Mesenchymal stem cell (in vitro differentiated cells and primary cell): Measurements from ENCODE around the gene A1BG.
A peak's percentile ranks its signal among the peaks of the same experiment; 100 is the strongest.
"Not testable (repeated sequence)": the region's sequence is repeated elsewhere in the genome, so short reads cannot be mapped to it uniquely, and the experiment has no call there.

Experiments used
- DNase-seq: peaks from one replicate; pipeline ENCODE4 v3.0.0-alpha.2; 2013
- H2AFZ ChIP-seq: one replicate; pipeline ENCODE4 v1.6.1; 2013; ENCODE audit warnings: low read depth, mild to moderate bottlenecking, control low read depth, inconsistent platforms, low read length, moderate library complexity
- H2AK5ac ChIP-seq: 2 replicates; pipeline ENCODE4 v1.6.1; 2013; ENCODE audit warnings: low read length, moderate library complexity, mild to moderate bottlenecking, inconsistent platforms; ENCODE audit not compliant: severe bottlenecking
- H2BK120ac ChIP-seq: one replicate; pipeline ENCODE4 v1.6.1; 2013; ENCODE audit warnings: low read depth, mild to moderate bottlenecking, inconsistent platforms, low read length, moderate library complexity
- H2BK12ac ChIP-seq, 2 experiments: one replicate each; pipeline ENCODE4 v1.6.1; 2013; ENCODE audit warnings: inconsistent platforms in 2 of 2, low read length in 2 of 2, mild to moderate bottlenecking in 2 of 2, moderate library complexity in 2 of 2, control low read depth in 1 of 2
- H2BK15ac ChIP-seq: one replicate; pipeline ENCODE4 v1.6.1; 2013; ENCODE audit warnings: mild to moderate bottlenecking, low read depth, inconsistent platforms; ENCODE audit not compliant: poor library complexity, severe bottlenecking
- H2BK5ac ChIP-seq: 2 replicates; pipeline ENCODE4 v1.6.1; 2013; ENCODE audit warnings: low read depth, mild to moderate bottlenecking, low read length, control low read depth, inconsistent platforms; ENCODE audit not compliant: poor library complexity, severe bottlenecking
- H3K14ac ChIP-seq, 2 experiments: one replicate each; pipeline ENCODE4 v1.6.1; 2013; ENCODE audit warnings: inconsistent platforms in 2 of 2, low read length in 2 of 2, control low read depth in 1 of 2, mild to moderate bottlenecking in 1 of 2, moderate library complexity in 1 of 2
- H3K18ac ChIP-seq, 2 experiments: one replicate each; pipeline ENCODE4 v1.6.1; 2013; ENCODE audit warnings: inconsistent platforms in 2 of 2, low read length in 2 of 2, control low read depth in 1 of 2, low read depth in 1 of 2, mild to moderate bottlenecking in 1 of 2
- H3K23ac ChIP-seq, 2 experiments: one replicate each; pipeline ENCODE4 v1.6.1; 2013; ENCODE audit warnings: inconsistent platforms in 2 of 2, low read length in 2 of 2, mild to moderate bottlenecking in 2 of 2, moderate library complexity in 2 of 2, control low read depth in 1 of 2
- H3K27ac ChIP-seq: 2 replicates; pipeline ENCODE4 v1.5.1; 2013; ENCODE audit warnings: mild to moderate bottlenecking, moderate library complexity, low read length, control low read depth, inconsistent platforms; ENCODE audit not compliant: poor library complexity, severe bottlenecking
- H3K27me3 ChIP-seq, 2 experiments: 2 replicates each; pipeline versions ENCODE4 v1.6.1 to v1.7.0; 2013; ENCODE audit warnings: low read length in 2 of 2, mild to moderate bottlenecking in 2 of 2, moderate library complexity in 2 of 2, control low read depth in 1 of 2, inconsistent platforms in 1 of 2; ENCODE audit not compliant: control insufficient read depth in 1 of 2, insufficient read depth in 1 of 2
- H3K36me3 ChIP-seq, 2 experiments: 2 replicates each; pipeline versions ENCODE4 v1.6.1 to v1.7.0; 2013; ENCODE audit warnings: low read length in 2 of 2, control low read depth in 1 of 2, inconsistent platforms in 1 of 2, low read depth in 1 of 2, mild to moderate bottlenecking in 1 of 2; ENCODE audit not compliant: insufficient read depth in 2 of 2, control insufficient read depth in 1 of 2
- H3K4ac ChIP-seq, 2 experiments: one replicate each; pipeline ENCODE4 v1.6.1; 2013; ENCODE audit warnings: inconsistent platforms in 2 of 2, low read length in 2 of 2, mild to moderate bottlenecking in 2 of 2, moderate library complexity in 2 of 2, control low read depth in 1 of 2, low read depth in 1 of 2
- H3K4me1 ChIP-seq: 2 replicates; pipeline ENCODE4 v1.6.1; 2013; ENCODE audit warnings: low read depth, low read length, control low read depth; ENCODE audit not compliant: control insufficient read depth, insufficient read depth
- H3K4me2 ChIP-seq: 2 replicates; pipeline ENCODE4 v1.6.1; 2013; ENCODE audit warnings: low read length, mild to moderate bottlenecking, inconsistent platforms; ENCODE audit not compliant: poor library complexity, severe bottlenecking
- H3K4me3 ChIP-seq, 2 experiments: 2 replicates each; pipeline versions ENCODE4 v1.5.1 to v1.7.0; 2013; ENCODE audit warnings: low read length in 2 of 2, mild to moderate bottlenecking in 2 of 2, control low read depth in 1 of 2, low read depth in 1 of 2; ENCODE audit not compliant: insufficient read depth in 1 of 2
- H3K79me1 ChIP-seq: replicated peaks from 2 replicates; pipeline ENCODE4 v1.6.1; 2013; ENCODE audit warnings: mild to moderate bottlenecking, control low read depth, low read length, inconsistent platforms; ENCODE audit not compliant: poor library complexity, severe bottlenecking
- H3K9ac ChIP-seq: 2 replicates; pipeline ENCODE4 v1.7.0; 2013; ENCODE audit warnings: mild to moderate bottlenecking, low read length, moderate library complexity
- H3K9me3 ChIP-seq: 2 replicates; pipeline ENCODE4 v1.7.0; 2013; ENCODE audit warnings: mild to moderate bottlenecking, low read length; ENCODE audit not compliant: control insufficient read depth
- H4K8ac ChIP-seq: one replicate; pipeline ENCODE4 v1.6.1; 2013; ENCODE audit warnings: inconsistent platforms, mild to moderate bottlenecking, low read length, moderate library complexity
- H4K91ac ChIP-seq: one replicate; pipeline ENCODE4 v1.6.1; 2013; ENCODE audit warnings: mild to moderate bottlenecking, low read length, inconsistent platforms
- WGBS: methylation state at CpG from one replicate; pipeline ENCODE4 v1.1.7; 2013; ENCODE audit warnings: mixed read lengths; 5-methylcytosine and 5-hydroxymethylcytosine counted together

A1BG gene

GRCh38 chr19:58317476-58318072, 35.7 kb downstream of the A1BG start:
- H4K91ac ChIP-seq, result no peak overlapping the region
- no peak overlapping the region for H4K8ac ChIP-seq
- H2BK15ac ChIP-seq, result no peak overlapping the region
- WGBS, result 86% methylated on average over 5 of the region's 7 CpGs
- H3K9ac ChIP-seq, result no peak overlapping the region
- H3K27me3 ChIP-seq, result no peaks in the 10 kb centered on the region
- no peak overlapping the region for H2AFZ ChIP-seq
- no peak overlapping the region for H3K23ac ChIP-seq
- H3K4me1 ChIP-seq, result no peaks in the 10 kb centered on the region
- no peak overlapping the region for H3K4ac ChIP-seq
- H2BK12ac ChIP-seq, result no peak overlapping the region
- H2AK5ac ChIP-seq, result no peak overlapping the region
- H3K9me3 ChIP-seq, result no peaks in the 10 kb centered on the region
- H3K4me3 ChIP-seq, result no peak overlapping the region
- H3K79me1 ChIP-seq, result peaks cover 27% of the 10 kb centered on the region
- H3K4me2 ChIP-seq, result no peak overlapping the region
- H3K27ac ChIP-seq, result no peak overlapping the region
- peaks cover 37 to 60% of the 10 kb centered on the region in 2 experiments for H3K36me3 ChIP-seq
- no peak overlapping the region for H3K18ac ChIP-seq
- no peak overlapping the region for H2BK5ac ChIP-seq
- DNase-seq, result peak; percentile 46
- no peak overlapping the region for H2BK120ac ChIP-seq
- H3K14ac ChIP-seq, result no peak overlapping the region

DNA sequence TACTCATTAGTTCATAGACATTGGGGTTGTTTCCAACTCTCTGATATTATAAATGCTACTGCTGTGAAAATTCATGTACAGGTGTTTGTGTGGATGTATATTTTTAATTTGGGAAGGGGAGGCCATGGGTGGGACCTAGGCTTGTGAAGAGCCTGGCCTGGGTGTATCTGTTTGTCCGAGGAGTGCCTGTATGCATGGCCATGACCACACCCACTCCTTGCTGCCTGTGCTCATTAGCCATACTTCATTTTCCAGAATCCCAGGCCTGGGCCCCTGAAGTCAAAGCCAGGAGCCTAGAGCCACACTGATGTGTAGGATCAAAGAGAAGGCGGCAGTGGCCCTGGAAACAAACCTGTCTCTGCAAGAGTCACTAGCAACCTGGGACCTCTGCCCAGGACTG, 37.7 kb downstream of the A1BG start:
- Histone ChIP-seq H2AFZ (no peak overlapping the region), H2BK5ac (no peak overlapping the region)
- no peak for DNase-seq

DNA sequence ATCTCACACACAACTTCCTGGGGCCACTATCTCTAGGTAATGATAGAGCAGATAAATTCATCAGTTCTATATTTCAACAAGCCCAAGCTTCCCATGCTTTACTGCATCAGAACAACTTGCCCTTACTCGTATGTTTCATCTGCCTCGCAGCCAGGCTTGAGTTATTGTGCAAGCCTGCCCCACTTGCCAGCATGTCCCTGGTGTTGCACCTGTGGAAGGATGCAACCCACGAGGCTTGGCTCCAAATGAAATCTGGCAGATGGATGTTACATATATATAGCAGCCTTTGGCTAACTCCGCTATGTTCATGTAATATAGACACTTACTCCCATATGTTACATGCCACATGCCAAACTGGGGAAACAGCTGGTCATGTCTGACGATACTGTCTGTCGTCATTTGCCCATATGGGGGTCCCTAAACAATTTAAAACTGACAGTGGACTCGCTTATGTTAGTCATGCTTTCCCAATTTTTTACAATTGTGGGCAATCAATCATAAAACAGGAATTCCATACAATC, 41.9 kb downstream of the A1BG start:
- Histone ChIP-seq H3K79me1 (peaks cover 41% of the 10 kb centered on the region), H3K9me3 (no peaks in the 10 kb centered on the region)
- 97% methylated on average over 7 of the region's 7 CpGs for WGBS

More for the DNA sequence above, 37.7 kb downstream of the A1BG start:
- no peak overlapping the region for H4K91ac ChIP-seq
- H3K4ac ChIP-seq, result no peak overlapping the region
- H4K8ac ChIP-seq, result no peak overlapping the region
- H2AK5ac ChIP-seq, result no peak overlapping the region
- H2BK12ac ChIP-seq, result no peak overlapping the region
- H3K4me1 ChIP-seq, result no peaks in the 10 kb centered on the region
- no peak overlapping the region for H3K23ac ChIP-seq
- H3K14ac ChIP-seq, result no peak overlapping the region
- H2BK15ac ChIP-seq, result no peak overlapping the region
- no peaks in the 10 kb centered on the region for H3K9me3 ChIP-seq
- no peaks in the 10 kb centered on the region for H3K27me3 ChIP-seq
- H3K4me3 ChIP-seq, result no peak overlapping the region
- WGBS, result 97% methylated on average over 2 of the region's 2 CpGs
- no peak overlapping the region for H3K9ac ChIP-seq
- no peak overlapping the region for H3K4me2 ChIP-seq
- no peak overlapping the region for H3K18ac ChIP-seq
- H3K79me1 ChIP-seq, result peaks cover 36% of the 10 kb centered on the region
- peaks cover 54 to 62% of the 10 kb centered on the region in 2 experiments for H3K36me3 ChIP-seq
- no peak overlapping the region for H3K27ac ChIP-seq
- H2BK120ac ChIP-seq, result no peak overlapping the region

DNA sequence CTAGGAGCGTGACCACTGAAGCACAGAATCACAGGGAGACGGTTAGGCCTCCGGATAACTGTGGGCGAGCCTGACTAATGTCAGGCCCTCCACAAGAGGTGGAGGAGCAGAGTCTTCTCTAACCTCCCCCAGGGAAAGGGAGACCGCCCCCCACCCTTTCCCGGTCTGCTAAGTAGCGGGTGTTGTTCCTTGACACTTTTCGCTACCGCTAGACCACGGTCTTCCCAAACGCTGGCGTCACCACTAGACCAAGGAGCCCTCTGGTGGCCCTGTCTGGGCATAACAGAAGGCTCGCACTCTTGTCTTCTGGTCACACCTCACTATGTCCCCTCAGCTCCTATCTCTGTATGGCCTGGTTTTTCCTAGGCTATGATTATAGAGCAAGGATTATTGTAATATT, 42.6 kb downstream of the A1BG start:
- H2BK12ac ChIP-seq, H2BK5ac ChIP-seq, H3K27me3 ChIP-seq, H4K91ac ChIP-seq, H3K9ac ChIP-seq, H3K4ac ChIP-seq, H2BK15ac ChIP-seq, H2BK120ac ChIP-seq, H3K4me1 ChIP-seq, H4K8ac ChIP-seq, H2AFZ ChIP-seq, H3K4me2 ChIP-seq, H3K23ac ChIP-seq, H3K4me3 ChIP-seq, H3K14ac ChIP-seq, H3K18ac ChIP-seq, H3K27ac ChIP-seq, H2AK5ac ChIP-seq, H3K9me3 ChIP-seq: not testable (repeated sequence)
- Histone ChIP-seq H3K79me1 (peaks cover 45% of the 10 kb centered on the region), H3K36me3 (peaks cover 48 to 81% of the 10 kb centered on the region in 2 experiments)
- DNase-seq, result peak; percentile 11
- 81% methylated on average over 10 of the region's 13 CpGs for WGBS

More for the DNA sequence above, 41.9 kb downstream of the A1BG start:
- Histone ChIP-seq H3K4me3 (no peak overlapping the region), H2AK5ac (no peak overlapping the region), H2BK15ac (no peak overlapping the region), H3K36me3 (peaks cover 54 to 86% of the 10 kb centered on the region in 2 experiments), H3K4me2 (no peak overlapping the region), H3K27ac (no peak overlapping the region), H3K4me1 (peaks cover 1% of the 10 kb centered on the region), H2BK5ac (no peak overlapping the region), H3K18ac (no peak overlapping the region), H3K23ac (no peak overlapping the region), H4K8ac (no peak overlapping the region), H3K9ac (no peak overlapping the region), H2BK120ac (no peak overlapping the region), H3K27me3 (no peaks in the 10 kb centered on the region), H3K14ac (no peak overlapping the region), H3K4ac (no peak overlapping the region), H2BK12ac (no peak overlapping the region), H2AFZ (no peak overlapping the region), H4K91ac (no peak overlapping the region)
- DNase-seq, result no peak
